ENCODE measurements around the gene EPB41L4B.

- TF ChIP-seq CTCF (IDR thresholded peaks at IDR 0.05) (no peak), POLR2A (IDR thresholded peaks at IDR 0.05) (no peak)
These were observed 70.5 kb downstream of the EPB41L4B start for GRCh38 chr9:109250311-109250741.
